Spleen (tissue), 7 donors: Measurements from ENCODE around the gene ABLIM2.

Experiments
- POLR2A ChIP-seq, 3 donors: fragments of 450-650 bp; IDR thresholded peaks; one replicate each; pipeline ENCODE4 v1.5.1; 2017; ENCODE audit warnings: antibody characterized with exemption in 3 of 3, mild to moderate bottlenecking in 1 of 3
- TF ChIP-seq, protein P1 (sequence below), 11 experiments: fragments of 200-600 bp in 7 of 11; fragments of 450-650 bp in 4 of 11; sonication (generic) in 4 of 11; IDR thresholded peaks in 8 of 11; conservative IDR thresholded peaks in 3 of 11; 1 replicate in 7 of 11; 2 replicates in 4 of 11; pipeline versions ENCODE4 v1.4.0 to v1.8.0; 2016 to 2021; ENCODE audit warnings: antibody characterized with exemption in 11 of 11, inconsistent platforms in 4 of 11, mild to moderate bottlenecking in 1 of 11
- donor health status: DM: no; HTN: no; CAD: no; lungs with moderate emphysema.
- donor health status: DM: no; HTN: no; CAD: no.
- donor health status: DM: no; HTN: no; CAD: no.

DNA sequence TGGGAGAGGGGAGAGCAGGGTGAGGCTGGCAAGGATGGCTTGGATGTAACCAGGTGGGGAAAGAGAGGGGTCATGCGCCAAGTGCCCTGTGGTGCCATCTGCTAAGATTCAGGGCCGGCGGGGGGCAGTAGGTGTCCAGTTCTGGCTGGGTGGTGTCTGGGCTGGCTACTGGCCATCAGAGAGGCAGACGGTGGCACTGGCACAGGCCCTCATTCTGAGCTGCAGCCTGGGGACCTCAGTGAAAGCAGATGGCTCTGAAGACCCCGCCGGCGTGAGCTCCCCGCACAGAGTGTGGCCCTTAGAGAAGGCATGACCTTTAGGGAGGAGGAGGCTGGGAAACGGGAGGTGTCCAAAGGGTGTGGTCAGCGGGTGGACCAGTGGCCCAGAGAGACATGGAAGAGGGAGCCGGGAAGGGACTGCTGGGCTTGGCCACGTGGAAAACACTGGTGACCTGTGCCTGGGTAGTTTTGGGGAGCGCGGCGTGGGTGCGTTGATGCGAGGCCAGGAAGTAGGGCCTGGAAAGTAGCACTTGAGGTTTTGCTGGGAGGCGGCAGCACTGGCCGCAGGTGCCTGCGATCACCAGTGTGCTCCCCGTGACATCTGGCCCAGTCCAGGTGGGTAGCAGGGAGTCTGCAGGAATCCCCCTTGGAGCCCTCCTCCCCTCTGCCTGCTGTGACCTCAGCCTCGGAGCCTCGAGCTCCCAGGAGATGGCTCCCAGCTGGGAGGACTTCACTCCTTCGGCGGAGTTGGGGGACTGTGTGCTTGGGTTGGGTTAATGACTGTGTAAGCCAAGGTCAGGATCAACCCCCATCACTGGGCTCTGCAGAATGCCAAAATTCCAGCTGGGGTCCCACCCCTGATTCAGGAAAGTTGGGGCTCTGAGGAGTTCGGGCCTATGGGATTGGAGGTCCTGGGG lies 31.2 kb upstream of the ABLIM2 start:
- TF ChIP-seq, protein P1, sequence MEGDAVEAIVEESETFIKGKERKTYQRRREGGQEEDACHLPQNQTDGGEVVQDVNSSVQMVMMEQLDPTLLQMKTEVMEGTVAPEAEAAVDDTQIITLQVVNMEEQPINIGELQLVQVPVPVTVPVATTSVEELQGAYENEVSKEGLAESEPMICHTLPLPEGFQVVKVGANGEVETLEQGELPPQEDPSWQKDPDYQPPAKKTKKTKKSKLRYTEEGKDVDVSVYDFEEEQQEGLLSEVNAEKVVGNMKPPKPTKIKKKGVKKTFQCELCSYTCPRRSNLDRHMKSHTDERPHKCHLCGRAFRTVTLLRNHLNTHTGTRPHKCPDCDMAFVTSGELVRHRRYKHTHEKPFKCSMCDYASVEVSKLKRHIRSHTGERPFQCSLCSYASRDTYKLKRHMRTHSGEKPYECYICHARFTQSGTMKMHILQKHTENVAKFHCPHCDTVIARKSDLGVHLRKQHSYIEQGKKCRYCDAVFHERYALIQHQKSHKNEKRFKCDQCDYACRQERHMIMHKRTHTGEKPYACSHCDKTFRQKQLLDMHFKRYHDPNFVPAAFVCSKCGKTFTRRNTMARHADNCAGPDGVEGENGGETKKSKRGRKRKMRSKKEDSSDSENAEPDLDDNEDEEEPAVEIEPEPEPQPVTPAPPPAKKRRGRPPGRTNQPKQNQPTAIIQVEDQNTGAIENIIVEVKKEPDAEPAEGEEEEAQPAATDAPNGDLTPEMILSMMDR (IDR thresholded peaks at IDR 0.05 in 8 of 11, conservative IDR thresholded peaks at IDR 0.05 in 3 of 11) = no peak
- no peak for TF ChIP-seq POLR2A (IDR thresholded peaks at IDR 0.05)
